Astrocyte (in vitro differentiated cells and primary cell): Measurements from ENCODE around the gene GSTK1. TPM values are rescaled to one million over a fixed set of nuclear protein-coding genes. Genes with fewer than 3 reads are reported as not detected.

Source experiments
- DNase-seq: peaks from one replicate; pipeline ENCODE4 v3.0.0-alpha.2; 2010; ENCODE audit warnings: low read depth
- FAIRE-seq: peaks from 2 replicates; lab custom pipeline; 2011; peaks lifted over from hg19 to GRCh38; lab: Jason Lieb, UNC
- H2AFZ ChIP-seq: 2 replicates; pipeline ENCODE4 v1.6.0; 2012; ENCODE audit warnings: low read depth, low read length, inconsistent platforms
- H3K27ac ChIP-seq: 2 replicates; pipeline ENCODE4 v1.5.1; 2011; ENCODE audit warnings: low read depth, low read length, inconsistent platforms
- H3K27me3 ChIP-seq: 2 replicates; pipeline ENCODE4 v1.6.0; 2011; ENCODE audit warnings: low read length, inconsistent platforms; ENCODE audit not compliant: insufficient read depth
- H3K36me3 ChIP-seq: 2 replicates; pipeline ENCODE4 v1.5.1; 2011; ENCODE audit warnings: low read length, inconsistent platforms; ENCODE audit not compliant: insufficient read depth
- H3K4me1 ChIP-seq: 2 replicates; pipeline ENCODE4 v1.5.1; 2011; ENCODE audit warnings: low read length, inconsistent platforms; ENCODE audit not compliant: insufficient read depth
- H3K4me2 ChIP-seq: 2 replicates; pipeline ENCODE4 v1.6.0; 2012; ENCODE audit warnings: low read length, inconsistent platforms
- H3K4me3 ChIP-seq: 2 replicates; pipeline ENCODE4 v1.5.1; 2011; ENCODE audit warnings: low read depth, mild to moderate bottlenecking, low read length, inconsistent platforms; ENCODE audit not compliant: insufficient read depth
- H3K79me2 ChIP-seq: 2 replicates; pipeline ENCODE4 v1.6.0; 2012; ENCODE audit warnings: mild to moderate bottlenecking, low read length, inconsistent platforms; ENCODE audit not compliant: insufficient read depth
- H3K9ac ChIP-seq: 2 replicates; pipeline ENCODE4 v1.6.0; 2012; ENCODE audit warnings: mild to moderate bottlenecking, low read length, inconsistent platforms
- H3K9me3 ChIP-seq: 2 replicates; pipeline ENCODE4 v1.5.1; 2012; ENCODE audit warnings: low read depth, mild to moderate bottlenecking, low read length, inconsistent platforms; ENCODE audit not compliant: insufficient read depth
- H4K20me1 ChIP-seq: 2 replicates; pipeline ENCODE4 v1.6.0; 2012; ENCODE audit warnings: low read length, inconsistent platforms; ENCODE audit not compliant: insufficient read depth
- H3K27ac Mint-ChIP-seq: one replicate; pipeline ENCODE4 v1.8.0; 2021; ENCODE audit warnings: mild to moderate bottlenecking, mixed read lengths; ENCODE audit not compliant: unreplicated experiment
- H3K27me3 Mint-ChIP-seq: one replicate; pipeline ENCODE4 v1.8.0; 2021; ENCODE audit warnings: low read depth, mixed read lengths; ENCODE audit not compliant: unreplicated experiment
- H3K36me3 Mint-ChIP-seq: one replicate; pipeline ENCODE4 v1.8.0; 2021; ENCODE audit warnings: low read depth, mixed read lengths; ENCODE audit not compliant: unreplicated experiment
- H3K4me1 Mint-ChIP-seq: one replicate; pipeline ENCODE4 v1.8.0; 2021; ENCODE audit warnings: low read depth, mixed read lengths; ENCODE audit not compliant: unreplicated experiment
- H3K4me3 Mint-ChIP-seq: one replicate; pipeline ENCODE4 v1.8.0; 2021; ENCODE audit warnings: mild to moderate bottlenecking, moderate library complexity, mixed read lengths; ENCODE audit not compliant: unreplicated experiment
- H3K9me3 Mint-ChIP-seq: one replicate; pipeline ENCODE4 v1.8.0; 2021; ENCODE audit warnings: mild to moderate bottlenecking, mixed read lengths; ENCODE audit not compliant: unreplicated experiment
- CTCF ChIP-seq: IDR thresholded peaks from 2 replicates; pipeline ENCODE4 v1.5.1; 2011; ENCODE audit warnings: low read depth, mild to moderate bottlenecking, inconsistent platforms, low read length, moderate library complexity; ENCODE audit not compliant: insufficient read depth
- EZH2 ChIP-seq: IDR thresholded peaks from 2 replicates; pipeline ENCODE4 v1.6.1; 2012; ENCODE audit warnings: mild to moderate bottlenecking, low read length, inconsistent platforms; ENCODE audit not compliant: insufficient read depth
- total RNA-seq: library from RNA; stranded (reverse); gene quantifications from 2 replicates; pipeline ENCODE4 v1.2.1, GENCODE V29; 2021

Gene GSTK1
- total RNA-seq, 1 donor from 2014 or later = 97.5 TPM

GRCh38 chr7:143257501-143257900 lies 5.7 kb upstream of the GSTK1 start:
- no peak overlapping the region for H3K4me3 Mint-ChIP-seq

GRCh38 chr7:143258831-143259230 lies 4.4 kb upstream of the GSTK1 start:
- Histone ChIP-seq H4K20me1 (no peaks in the 10 kb centered on the region), H3K9me3 (no peaks in the 10 kb centered on the region), H3K36me3 (no peaks in the 10 kb centered on the region), H3K27me3 (no peaks in the 10 kb centered on the region), H3K4me2 (no peak overlapping the region), H2AFZ (no peak overlapping the region), H3K4me3 (no peak overlapping the region), H3K4me1 (no peaks in the 10 kb centered on the region), H3K27ac (no peak overlapping the region), H3K79me2 (peaks cover 4% of the 10 kb centered on the region), H3K9ac (no peak overlapping the region)
- no peak for DNase-seq
- H3K27me3 Mint-ChIP-seq = peaks cover 2% of the 10 kb centered on the region
- H3K36me3 Mint-ChIP-seq = no peaks in the 10 kb centered on the region
- no peaks in the 10 kb centered on the region for H3K9me3 Mint-ChIP-seq
- no peak overlapping the region for H3K27ac Mint-ChIP-seq
- H3K4me3 Mint-ChIP-seq = no peak overlapping the region
- no peak for FAIRE-seq
- H3K4me1 Mint-ChIP-seq = no peaks in the 10 kb centered on the region
- TF ChIP-seq EZH2 (no peak), CTCF (no peak)

More at GRCh38 chr7:143257501-143257900, 5.7 kb upstream of the GSTK1 start:
- Histone ChIP-seq H3K4me2 (no peak overlapping the region), H3K79me2 (no peaks in the 10 kb centered on the region), H3K27ac (no peak overlapping the region), H3K36me3 (no peaks in the 10 kb centered on the region), H3K9me3 (no peaks in the 10 kb centered on the region), H2AFZ (no peak overlapping the region), H3K4me1 (no peaks in the 10 kb centered on the region), H3K27me3 (no peaks in the 10 kb centered on the region), H3K9ac (no peak overlapping the region), H4K20me1 (no peaks in the 10 kb centered on the region), H3K4me3 (no peak overlapping the region)
- no peaks in the 10 kb centered on the region for H3K36me3 Mint-ChIP-seq
- H3K27ac Mint-ChIP-seq = no peak overlapping the region
- no peaks in the 10 kb centered on the region for H3K9me3 Mint-ChIP-seq
- DNase-seq (no peak), FAIRE-seq (no peak)
- peaks cover 2% of the 10 kb centered on the region for H3K27me3 Mint-ChIP-seq
- TF ChIP-seq CTCF (no peak), EZH2 (no peak)
- H3K4me1 Mint-ChIP-seq = no peaks in the 10 kb centered on the region

- Histone ChIP-seq H2AFZ (no peak overlapping the region), H3K9ac (no peak overlapping the region), H3K36me3 (no peaks in the 10 kb centered on the region), H3K4me3 (no peak overlapping the region), H4K20me1 (no peaks in the 10 kb centered on the region), H3K4me2 (no peak overlapping the region), H3K27me3 (no peaks in the 10 kb centered on the region), H3K4me1 (no peaks in the 10 kb centered on the region), H3K27ac (no peak overlapping the region), H3K9me3 (no peaks in the 10 kb centered on the region), H3K79me2 (peaks cover 4% of the 10 kb centered on the region)
- TF ChIP-seq EZH2 = no peak
- no peak for TF ChIP-seq CTCF
- Mint-ChIP-seq H3K27me3 (peaks cover 2% of the 10 kb centered on the region), H3K27ac (no peak overlapping the region), H3K9me3 (no peaks in the 10 kb centered on the region), H3K4me3 (no peak overlapping the region), H3K36me3 (no peaks in the 10 kb centered on the region), H3K4me1 (peaks cover 4% of the 10 kb centered on the region)
- DNase-seq = no peak
- FAIRE-seq = no peak
Measured at GRCh38 chr7:143259765-143260164, 3.5 kb upstream of the GSTK1 start.
